Smooth muscle cell (in vitro differentiated cells): ENCODE data around the gene CDC7. TPM values are rescaled to one million over a fixed set of nuclear protein-coding genes. Genes with fewer than 3 reads are reported as not detected.

Experiments used
- DNase-seq: peaks from one replicate; lab custom pipeline; 2025; ENCODE audit not compliant: unreplicated experiment; lab: John Stamatoyannopoulos, UW
- H2AFZ ChIP-seq: fragments of 200-600 bp; sonication (generic); 2 replicates; pipeline ENCODE4 v1.6.0; 2016; ENCODE audit warnings: antibody characterized with exemption, low read depth, mild to moderate bottlenecking
- H3F3A ChIP-seq: fragments of 200-600 bp; sonication (generic); 2 replicates; pipeline ENCODE4 v1.6.0; 2017; ENCODE audit warnings: antibody characterized with exemption, low read depth
- H3K27ac ChIP-seq: fragments of 200-600 bp; sonication (generic); 2 replicates; pipeline ENCODE4 v1.5.1; 2016; ENCODE audit warnings: low read depth, mild to moderate bottlenecking
- H3K27me3 ChIP-seq: fragments of 200-600 bp; sonication (generic); 2 replicates; pipeline ENCODE4 v1.6.1; 2016; ENCODE audit warnings: low read depth, mild to moderate bottlenecking
- H3K36me3 ChIP-seq: fragments of 200-600 bp; sonication (generic); 2 replicates; pipeline ENCODE4 v1.5.1; 2016; ENCODE audit warnings: low read depth
- H3K4me1 ChIP-seq: fragments of 200-600 bp; sonication (generic); 2 replicates; pipeline ENCODE4 v1.5.1; 2016; ENCODE audit warnings: low read depth
- H3K4me2 ChIP-seq: fragments of 200-600 bp; sonication (generic); 2 replicates; pipeline ENCODE4 v1.6.0; 2016; ENCODE audit warnings: mild to moderate bottlenecking
- H3K4me3 ChIP-seq: fragments of 200-600 bp; sonication (generic); 2 replicates; pipeline ENCODE4 v1.5.1; 2016; ENCODE audit warnings: mild to moderate bottlenecking
- H3K79me2 ChIP-seq: fragments of 200-600 bp; sonication (generic); 2 replicates; pipeline ENCODE4 v1.6.0; 2016; ENCODE audit warnings: low read depth, mild to moderate bottlenecking
- H3K9ac ChIP-seq: fragments of 200-600 bp; sonication (generic); 2 replicates; pipeline ENCODE4 v1.6.0; 2016; ENCODE audit warnings: low read depth
- H3K9me3 ChIP-seq: fragments of 200-600 bp; sonication (generic); replicated peaks from 2 replicates; pipeline ENCODE4 v1.5.1; 2016; ENCODE audit warnings: low read depth
- H4K20me1 ChIP-seq: fragments of 200-600 bp; sonication (generic); 2 replicates; pipeline ENCODE4 v1.6.0; 2016; ENCODE audit warnings: low read depth
- CTCF ChIP-seq: fragments of 200-600 bp; sonication (generic); IDR thresholded peaks from 2 replicates; pipeline ENCODE4 v1.5.1; 2017; ENCODE audit warnings: borderline replicate concordance, mild to moderate bottlenecking, antibody characterized with exemption; ENCODE audit not compliant: insufficient read depth, poor library complexity, severe bottlenecking
- WGBS: methylation state at CpG from one replicate; pipeline ENCODE4 v1.1.7; 2016; ENCODE audit warnings: low lambda C conversion rate; 5-methylcytosine and 5-hydroxymethylcytosine counted together
- polyA plus RNA-seq: library from polyadenylated mRNA; unstranded; fragments of >200 nt; fragmentation: Nextera tagmentation; extraction: Ambion mirVana; gene quantifications from 2 replicates; pipeline ENCODE4 v1.2.1, GENCODE V29; 2016
- total RNA-seq: library from RNA; depleted of rRNA; stranded (reverse); fragments of >200 nt; gene quantifications from 2 replicates; pipeline ENCODE4 v1.2.3, GENCODE V29; 2014

The CDC7 gene
- total and polyA plus RNA-seq, 2 experiments from 2014 or later, result 10.1 to 11.2 TPM

- DNase-seq, result no peak
- TF ChIP-seq CTCF, result no peak
- Histone ChIP-seq H3K4me3 (no peak overlapping the region), H3K9me3 (no peaks in the 10 kb centered on the region), H3K79me2 (no peaks in the 10 kb centered on the region), H3K27me3 (no peaks in the 10 kb centered on the region), H3K27ac (no peak overlapping the region), H3K4me1 (no peaks in the 10 kb centered on the region), H3K4me2 (no peak overlapping the region), H3K9ac (no peak overlapping the region), H3K36me3 (no peaks in the 10 kb centered on the region), H2AFZ (no peak overlapping the region), H4K20me1 (no peaks in the 10 kb centered on the region), H3F3A (no peaks in the 10 kb centered on the region)
Measured at GRCh38 chr1:91537281-91537986, 36.8 kb downstream of the CDC7 start.

- no peak for TF ChIP-seq CTCF
- H3K9me3 ChIP-seq, result no peaks in the 10 kb centered on the region
- no peak for DNase-seq
- no peak overlapping the region for H2AFZ ChIP-seq
- H3K79me2 ChIP-seq, result no peaks in the 10 kb centered on the region
- H3K27me3 ChIP-seq, result no peaks in the 10 kb centered on the region
- no peaks in the 10 kb centered on the region for H3K4me1 ChIP-seq
- no peaks in the 10 kb centered on the region for H4K20me1 ChIP-seq
- no peak overlapping the region for H3K27ac ChIP-seq
- no peak overlapping the region for H3K9ac ChIP-seq
- H3K4me3 ChIP-seq, result no peak overlapping the region
- H3F3A ChIP-seq, result no peaks in the 10 kb centered on the region
- no peaks in the 10 kb centered on the region for H3K36me3 ChIP-seq
- no peak overlapping the region for H3K4me2 ChIP-seq
- WGBS, result 70% methylated on average over 2 of the region's 2 CpGs
Measured at GRCh38 chr1:91537987-91538304, 37.3 kb downstream of the CDC7 start.

- H4K20me1 ChIP-seq, result no peaks in the 10 kb centered on the region
- TF ChIP-seq CTCF, result no peak
- DNase-seq, result no peak
- no peak overlapping the region for H3K4me3 ChIP-seq
- no peaks in the 10 kb centered on the region for H3K79me2 ChIP-seq
- no peak overlapping the region for H3K9ac ChIP-seq
- peaks cover 6% of the 10 kb centered on the region for H3K27me3 ChIP-seq
- H3K36me3 ChIP-seq, result no peaks in the 10 kb centered on the region
- H3K4me2 ChIP-seq, result no peak overlapping the region
- 81% methylated on average over 1 of the region's 1 CpG for WGBS
- H3K4me1 ChIP-seq, result no peaks in the 10 kb centered on the region
- no peaks in the 10 kb centered on the region for H3K9me3 ChIP-seq
- H2AFZ ChIP-seq, result no peak overlapping the region
- H3K27ac ChIP-seq, result no peak overlapping the region
- H3F3A ChIP-seq, result no peaks in the 10 kb centered on the region
Measured at GRCh38 chr1:91540910-91541309, 40.3 kb downstream of the CDC7 start.

GRCh38 chr1:91541918-91542533, 41.4 kb downstream of the CDC7 start:
- H3K9me3 ChIP-seq, result no peaks in the 10 kb centered on the region
- WGBS, result 96% methylated on average over 5 of the region's 5 CpGs
- DNase-seq, result no peak
- peaks cover 6% of the 10 kb centered on the region for H3K27me3 ChIP-seq
- H3K27ac ChIP-seq, result no peak overlapping the region
- no peak overlapping the region for H2AFZ ChIP-seq
- no peaks in the 10 kb centered on the region for H3K79me2 ChIP-seq
- no peak overlapping the region for H3K4me2 ChIP-seq
- H3F3A ChIP-seq, result no peaks in the 10 kb centered on the region
- TF ChIP-seq CTCF, result no peak
- H3K36me3 ChIP-seq, result no peaks in the 10 kb centered on the region
- no peak overlapping the region for H3K9ac ChIP-seq
- no peaks in the 10 kb centered on the region for H4K20me1 ChIP-seq
- no peak overlapping the region for H3K4me3 ChIP-seq
- H3K4me1 ChIP-seq, result no peaks in the 10 kb centered on the region
